KBM-7 (cell line): ENCODE results near the gene ALOXE3.

ENCODE experiments used
- DNase-seq: peaks from one replicate; pipeline ENCODE4 v3.0.0-alpha.2; 2015
- in situ Hi-C: fragments of 300-500 bp; cut with MboI; formaldehyde crosslinking; loops from 2 replicates; pipeline ENCODE4 v1.14.3; 2020; ENCODE audit warnings: low sequenced_read_pairs, low pct_unique_long_range_greater_than_20kb, mixed read lengths

ALOXE3 gene

DNA sequence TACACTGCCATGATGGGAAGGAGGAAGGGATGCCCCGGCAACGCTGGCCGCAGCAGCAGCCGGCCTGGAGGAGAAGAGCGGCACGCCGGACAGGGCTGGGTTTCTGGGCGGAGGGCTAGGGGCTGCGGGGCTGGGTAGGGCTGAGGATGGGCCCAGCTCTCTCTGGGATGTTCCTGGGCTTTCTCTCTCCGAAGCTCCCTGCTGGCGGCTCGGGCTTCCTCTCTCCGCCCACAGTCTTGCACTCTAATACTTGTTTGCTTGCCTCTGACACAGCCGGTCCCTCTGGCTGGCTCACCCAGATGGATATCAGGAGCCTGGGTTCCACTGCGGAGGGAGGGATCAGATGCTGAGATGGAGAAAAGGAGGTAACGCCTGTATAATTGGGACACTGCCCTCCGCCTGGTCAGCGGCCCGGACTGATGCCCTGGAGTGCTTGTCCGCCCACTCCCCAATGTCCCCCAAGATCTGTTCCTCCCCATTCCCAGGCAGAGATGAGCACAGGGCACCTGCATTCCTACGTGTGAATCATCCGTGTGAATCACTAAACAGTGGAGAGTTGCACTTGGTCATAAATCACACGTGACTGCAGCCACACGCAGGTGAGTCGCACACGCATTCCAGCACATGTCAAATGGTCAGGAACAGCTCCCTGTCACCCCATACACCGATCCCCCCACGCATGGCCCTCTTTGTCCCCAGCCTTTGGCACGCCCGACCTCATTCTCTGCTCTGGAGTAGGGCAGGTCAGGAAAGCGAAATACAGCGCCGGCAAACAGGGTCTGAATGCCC, at the start of gene ALOXE3:
ALOXE3 (minus strand) TSS at position 535 of the 789 bp plus-strand sequence; CDS start at position 11, 524 bp downstream.
- no peak for DNase-seq
- in situ Hi-C loops, result no loop called here

DNA sequence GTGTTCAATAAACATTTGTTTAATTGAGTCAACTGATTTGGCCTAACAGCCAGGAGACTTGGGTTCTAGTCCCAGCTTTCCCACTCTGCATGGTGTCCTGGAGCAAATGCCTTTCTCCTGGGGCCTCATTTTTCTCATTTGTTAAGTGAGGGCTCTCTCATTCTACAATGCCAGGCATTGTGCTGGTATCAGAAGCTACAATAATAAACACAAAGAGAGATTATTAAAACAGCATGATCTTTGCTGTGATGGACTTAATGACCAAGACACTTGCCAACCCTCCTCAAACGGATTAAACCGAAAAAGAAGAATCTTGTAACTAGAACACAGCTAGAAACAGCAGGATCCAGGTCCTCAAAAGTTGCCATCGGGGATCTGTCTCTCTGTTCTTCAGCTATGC, 49.2 kb upstream of the ALOXE3 start:
- in situ Hi-C loops, result no loop called here
- no peak for DNase-seq

DNA sequence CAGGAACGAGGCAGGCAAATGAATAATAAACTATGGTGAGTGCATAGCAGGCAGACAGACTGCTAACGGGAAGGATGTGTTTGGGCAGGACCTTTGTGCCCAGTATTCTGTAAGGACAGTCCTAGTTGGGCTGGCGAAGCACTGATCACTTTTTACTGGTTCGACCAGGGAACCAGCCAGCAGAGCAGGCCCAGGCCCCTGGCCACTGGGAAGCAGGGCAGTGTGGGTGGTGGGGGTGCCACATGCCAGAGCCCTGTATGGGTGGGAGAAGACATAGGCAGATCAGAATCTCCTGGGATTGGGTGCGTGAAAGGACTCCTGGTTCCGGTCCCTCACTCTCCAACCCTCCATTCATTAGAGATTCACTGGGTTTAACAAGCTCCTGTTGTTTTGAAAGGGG, 48.4 kb upstream of the ALOXE3 start:
- no peak for DNase-seq
- in situ Hi-C loops, result no loop called here

DNA sequence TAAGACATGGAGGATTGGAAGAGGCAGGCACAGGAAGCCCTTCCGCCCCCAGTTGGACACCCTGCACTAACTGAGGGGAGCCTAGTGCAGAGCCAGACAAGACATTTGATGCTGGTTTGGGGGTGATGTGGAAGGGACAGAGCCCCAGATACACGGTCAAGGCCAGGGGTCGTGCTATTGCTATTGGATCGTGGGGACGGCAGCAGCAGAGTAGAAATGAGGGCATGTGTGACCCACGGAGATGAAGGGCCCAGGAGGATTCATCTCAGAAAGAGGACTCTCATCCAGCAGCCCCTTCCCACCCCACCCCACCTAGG, 46.5 kb upstream of the ALOXE3 start:
- in situ Hi-C loops, result no loop called here
- no peak for DNase-seq

DNA sequence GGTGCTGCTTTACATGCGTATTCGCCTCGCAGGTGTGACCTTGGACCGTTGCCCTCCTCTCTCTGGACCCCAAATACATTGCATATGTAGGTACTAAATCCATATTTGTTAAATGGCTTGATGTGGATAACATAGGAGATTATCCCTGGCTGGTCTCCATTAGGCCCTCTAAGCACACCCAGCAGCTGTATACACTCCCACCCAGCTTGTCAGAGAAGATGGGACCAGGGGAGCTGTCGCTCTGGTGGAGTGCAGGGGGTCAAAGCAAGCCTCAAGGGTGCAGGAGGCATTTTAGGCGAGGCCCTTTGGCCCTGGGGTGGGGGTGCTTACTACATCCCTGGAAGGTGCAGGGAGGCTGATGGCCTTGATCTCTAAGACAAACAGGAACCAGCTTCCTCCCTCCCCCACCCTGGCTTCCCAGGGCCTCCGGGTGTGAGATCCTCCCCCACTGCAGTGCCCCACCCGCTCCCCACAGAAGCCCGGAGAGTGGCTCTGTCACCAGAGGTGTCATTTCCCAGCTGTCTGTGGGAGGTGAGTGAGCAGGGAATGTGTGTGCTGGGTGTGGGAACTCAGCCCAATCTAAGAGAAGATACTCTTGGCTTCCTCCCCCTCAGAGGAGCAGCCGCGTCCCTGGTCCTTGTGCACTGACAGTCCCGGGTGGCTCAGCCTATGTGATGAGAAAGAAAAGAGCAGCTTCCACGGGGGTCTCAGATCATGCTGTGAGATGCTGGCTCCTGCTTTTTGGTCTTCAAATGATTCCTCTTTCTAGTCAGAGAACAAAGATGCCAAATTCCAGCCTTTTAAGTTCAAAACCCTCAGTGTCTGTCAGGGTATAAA, 45.9 kb upstream of the ALOXE3 start:
- in situ Hi-C loops, result no loop called here
- DNase-seq, result peak; percentile 93

DNA sequence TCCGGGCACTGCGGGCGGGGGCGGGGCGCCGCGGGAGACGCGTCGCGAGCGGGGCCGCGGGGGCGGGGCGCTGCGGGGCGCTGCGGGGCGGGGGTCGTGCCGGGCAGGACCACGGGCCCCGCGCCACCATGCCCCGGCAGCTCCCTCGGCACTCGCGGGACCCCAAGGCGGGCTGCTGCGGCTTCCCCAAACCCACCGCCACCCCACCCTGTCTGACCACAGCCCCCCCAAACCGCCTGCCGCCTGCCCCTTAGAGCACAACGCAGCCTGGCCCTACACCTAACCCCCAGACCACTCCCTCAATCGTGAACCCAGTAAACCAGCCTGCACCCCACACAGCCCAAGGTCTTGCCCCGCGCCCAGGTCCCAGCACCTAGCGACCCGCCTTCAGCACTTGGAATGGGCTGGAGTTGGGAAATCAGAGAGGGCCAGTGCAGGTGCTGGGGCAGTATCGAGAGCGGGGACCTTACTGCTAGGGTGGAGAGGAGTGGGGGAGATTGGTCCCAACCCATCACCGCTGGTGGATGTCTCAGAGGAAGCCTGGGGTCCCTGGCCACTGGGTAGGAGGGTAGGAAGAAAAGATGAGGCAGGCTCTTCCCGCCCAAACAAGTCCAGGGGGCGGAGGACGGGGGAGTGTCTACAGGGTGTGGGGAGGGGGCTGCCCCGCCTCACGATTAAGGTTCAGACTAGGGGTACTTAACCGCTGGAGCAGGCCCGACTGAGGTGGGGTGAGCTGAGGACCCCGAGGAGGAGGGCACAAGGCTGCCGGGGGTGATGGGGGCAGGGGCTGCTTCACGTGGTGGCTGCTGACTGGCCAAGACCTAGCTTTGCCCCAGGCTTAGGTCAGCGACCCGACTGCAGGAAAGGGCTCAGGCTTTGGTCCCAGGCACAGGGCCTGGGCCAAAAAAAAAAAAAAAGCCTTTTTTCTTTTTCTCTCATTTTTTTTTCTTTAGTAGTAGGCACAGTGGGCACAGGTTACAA, 45.0 kb upstream of the ALOXE3 start:
- in situ Hi-C loops, result no loop called here
- no peak for DNase-seq

DNA sequence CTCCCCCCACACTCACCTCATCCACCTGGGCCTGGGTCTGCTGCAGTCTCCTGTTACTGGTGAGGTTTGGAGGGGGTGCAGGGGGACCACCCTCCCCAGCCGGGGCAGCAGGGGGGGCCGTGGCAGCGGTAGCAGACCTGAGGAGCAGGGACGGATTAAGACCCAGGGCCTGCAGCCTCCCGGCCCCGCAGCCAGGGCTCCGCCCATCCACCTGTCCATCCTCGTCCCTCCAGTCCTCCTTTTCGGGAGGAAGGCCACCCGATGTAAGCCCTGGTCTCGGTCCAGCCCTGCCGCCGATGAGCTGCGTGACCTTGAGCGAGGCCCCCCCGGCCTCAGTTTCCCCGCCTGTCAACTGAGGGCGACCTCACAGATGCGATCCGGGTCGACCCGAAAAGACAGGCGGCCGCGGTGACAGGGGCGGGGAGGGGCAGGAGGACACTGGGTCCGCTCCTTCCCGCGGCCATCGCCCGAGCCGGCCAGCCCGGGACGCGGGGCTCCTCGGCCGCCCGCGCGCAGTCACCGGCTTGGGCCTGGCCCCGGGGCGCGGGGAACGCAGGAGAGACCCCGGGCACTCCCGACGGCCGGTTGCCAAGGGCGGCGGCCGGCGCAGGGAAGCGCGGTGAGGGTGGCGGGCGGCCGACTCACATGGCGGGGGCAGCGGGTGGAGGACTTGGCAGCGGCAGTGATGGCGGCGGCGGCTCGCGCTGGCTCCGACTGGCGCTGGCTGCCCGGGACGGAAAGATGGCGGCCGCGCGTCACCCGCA, 44.1 kb upstream of the ALOXE3 start, which contains the start of gene VAMP2:
VAMP2 (minus strand) TSS at position 716 of the 764 bp plus-strand sequence; CDS start at position 647, 69 bp downstream.
- no peak for DNase-seq
- in situ Hi-C loops, result no loop called here

DNA sequence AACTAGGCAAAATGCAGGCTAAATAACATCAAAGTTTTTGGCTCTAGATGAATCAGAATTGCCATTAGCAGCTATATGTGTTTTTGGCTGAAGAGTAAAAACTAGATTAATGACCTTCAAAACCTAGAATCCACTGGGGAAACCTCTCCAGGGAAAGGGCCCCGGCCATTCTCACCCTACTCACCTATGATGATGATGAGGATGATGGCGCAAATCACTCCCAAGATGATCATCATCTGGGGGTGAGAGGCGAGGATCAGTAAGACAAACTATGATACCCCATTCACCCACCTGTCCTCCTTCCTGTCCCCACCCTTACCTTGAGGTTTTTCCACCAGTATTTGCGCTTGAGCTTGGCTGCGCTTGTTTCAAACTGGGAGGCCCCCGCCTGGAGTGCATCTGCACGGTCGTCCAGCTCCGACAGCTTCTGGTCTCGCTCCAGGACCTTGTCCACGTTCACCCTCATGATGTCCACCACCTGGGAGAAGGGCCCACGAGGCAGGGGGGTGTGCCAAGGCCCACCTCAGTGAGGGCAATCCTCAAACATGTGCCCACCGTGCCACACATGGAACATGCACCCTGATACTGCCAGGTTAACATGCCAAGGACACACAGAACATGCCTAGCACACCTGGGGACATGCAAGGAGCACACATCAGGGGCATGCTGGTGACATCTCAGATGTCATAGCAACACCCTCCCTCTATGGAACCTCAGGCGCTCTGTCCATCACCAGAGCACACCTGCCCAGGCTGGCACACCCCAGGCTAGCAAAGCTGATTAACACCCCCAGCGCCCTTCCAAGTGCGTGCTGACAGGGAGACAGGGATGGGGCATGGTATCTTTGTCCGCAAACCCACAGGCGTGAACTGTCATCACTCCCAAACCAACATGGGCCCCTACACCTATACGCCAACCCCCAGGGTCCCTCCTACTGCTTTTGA, 43.2 kb upstream of the ALOXE3 start:
- DNase-seq, result no peak
- in situ Hi-C loops, result no loop called here

DNA sequence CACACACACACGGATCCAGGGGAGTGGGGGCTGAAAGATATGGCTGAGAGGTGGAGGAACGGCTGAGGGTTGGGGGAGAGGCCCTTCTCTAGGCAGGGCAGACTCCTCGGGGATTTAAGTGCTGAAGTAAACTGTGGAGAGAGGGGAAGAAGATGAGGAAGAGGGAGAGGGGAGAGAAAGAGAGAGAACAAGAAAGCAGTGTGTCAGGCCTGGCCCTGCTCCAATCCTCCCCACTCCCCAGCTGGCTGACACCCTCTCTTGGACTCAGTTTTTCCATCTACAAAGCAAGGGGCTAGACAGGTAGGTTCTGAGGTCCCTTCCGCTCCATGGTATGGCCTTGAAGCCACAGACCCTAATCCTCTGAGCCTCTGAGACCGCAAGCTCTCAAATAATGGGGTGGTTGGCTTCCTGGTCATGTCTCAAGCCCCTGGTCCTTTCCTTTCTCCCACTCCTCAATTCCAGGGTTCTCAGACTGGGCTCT, 42.5 kb upstream of the ALOXE3 start:
- in situ Hi-C loops, result no loop called here
- DNase-seq, result no peak

DNA sequence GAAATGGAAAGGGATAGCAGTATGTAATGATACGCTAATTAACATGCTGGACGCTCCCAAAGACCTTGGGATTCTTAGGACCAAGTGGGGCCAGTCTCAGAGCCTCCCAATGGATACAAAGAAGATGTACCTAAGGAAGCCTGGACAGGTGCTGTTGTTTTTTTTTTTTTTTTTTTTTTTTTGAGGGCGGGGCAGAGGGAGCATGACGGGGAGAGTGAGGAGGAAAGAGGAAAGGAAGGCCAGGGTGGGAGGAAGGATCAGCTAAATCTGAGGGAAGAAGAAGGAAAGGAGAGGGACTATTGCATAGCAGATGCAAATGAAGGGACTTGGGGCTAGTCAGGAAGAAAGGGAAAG, 41.9 kb upstream of the ALOXE3 start:
- in situ Hi-C loops, result no loop called here
- DNase-seq, result no peak

DNA sequence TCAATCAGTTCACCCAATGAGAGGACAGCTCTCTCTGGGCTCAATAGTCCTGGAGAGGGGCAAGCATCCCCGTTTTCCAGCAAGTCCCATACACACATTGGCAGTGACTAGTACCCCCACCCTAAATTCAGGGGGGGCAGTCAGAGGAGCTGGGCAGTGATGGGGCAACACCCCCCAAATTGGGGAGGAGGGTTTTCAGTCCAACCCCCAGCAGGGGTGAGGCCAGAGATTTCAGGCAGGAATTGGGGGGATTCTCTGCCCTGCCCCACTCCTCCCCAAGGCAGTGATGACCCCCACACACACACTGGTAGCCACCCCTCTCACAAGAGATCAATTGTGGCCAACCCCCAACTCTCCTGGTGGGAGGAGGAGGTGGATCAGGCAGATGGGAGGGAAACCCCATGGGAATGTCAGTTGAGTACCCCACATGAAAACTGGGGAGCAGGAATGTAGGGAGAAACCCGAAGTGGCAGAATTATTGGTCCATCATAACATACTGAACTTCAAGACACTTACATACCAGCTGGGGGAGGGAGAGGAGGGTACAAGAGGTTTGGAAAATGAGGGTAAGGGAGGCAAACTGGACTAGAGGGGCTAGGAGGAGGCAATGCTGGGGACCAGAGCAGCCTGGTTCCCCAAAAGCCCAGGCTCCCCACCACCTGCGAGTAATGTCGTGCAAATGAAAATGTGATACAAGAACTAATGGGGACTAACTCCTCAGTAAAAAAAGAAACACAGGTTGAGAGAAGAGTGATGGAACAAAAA, 41.3 kb upstream of the ALOXE3 start:
- in situ Hi-C loops, result no loop called here
- DNase-seq, result no peak

DNA sequence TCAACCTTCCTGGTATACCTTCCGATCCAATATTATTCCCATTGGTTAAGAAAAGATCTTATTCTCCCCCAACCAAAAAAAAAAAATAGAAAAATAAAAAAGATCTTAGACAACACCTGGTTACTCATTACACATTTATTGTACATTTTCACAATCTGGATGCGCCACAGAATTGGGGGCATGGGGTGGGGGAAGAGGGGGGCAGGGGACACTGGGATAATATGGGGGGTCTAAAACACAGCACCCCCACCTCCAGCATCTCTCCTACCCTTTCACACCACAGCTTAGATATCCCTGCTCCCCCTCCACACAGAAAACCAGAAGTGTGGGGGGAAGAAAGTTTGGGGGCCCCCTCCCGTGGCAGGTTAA, 40.7 kb upstream of the ALOXE3 start:
- in situ Hi-C loops, result no loop called here
- DNase-seq, result no peak

DNA sequence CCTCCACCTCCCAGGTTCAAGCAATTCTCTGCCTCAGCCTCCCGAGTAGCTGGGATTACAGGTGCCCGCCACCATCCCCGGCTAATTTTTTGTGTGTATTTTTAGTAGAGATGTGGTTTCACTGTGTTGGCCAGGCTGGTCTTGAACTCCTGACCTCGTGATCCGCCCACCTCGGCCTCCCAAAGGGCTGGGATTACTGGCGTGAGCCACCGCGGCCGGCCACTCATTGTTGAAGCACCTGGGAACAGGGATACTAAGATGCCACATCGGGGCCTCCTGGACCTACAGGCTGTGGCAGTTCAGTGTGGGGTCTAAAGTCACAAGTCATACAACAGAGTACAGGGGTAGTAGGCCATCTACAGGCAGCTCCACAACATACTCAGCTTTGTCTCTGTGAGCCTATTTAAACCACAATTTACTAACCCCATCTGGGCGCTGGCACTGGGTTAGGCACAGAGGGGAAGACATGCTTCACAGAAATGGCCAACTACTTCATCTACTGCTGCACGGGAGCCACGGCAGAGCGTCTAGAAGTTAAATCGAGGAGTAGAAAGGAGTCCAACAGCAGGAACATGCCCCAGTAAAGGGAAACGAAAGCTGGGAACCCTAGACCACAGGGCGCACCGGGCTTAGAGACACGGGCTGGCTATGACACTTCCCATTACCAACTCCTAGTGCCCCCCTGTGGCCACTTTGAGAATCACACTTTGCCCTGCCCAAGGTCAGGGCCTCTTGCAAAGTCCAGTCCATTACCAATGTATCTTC, 40.1 kb upstream of the ALOXE3 start:
- in situ Hi-C loops, result no loop called here
- DNase-seq, result peak; percentile 90

DNA sequence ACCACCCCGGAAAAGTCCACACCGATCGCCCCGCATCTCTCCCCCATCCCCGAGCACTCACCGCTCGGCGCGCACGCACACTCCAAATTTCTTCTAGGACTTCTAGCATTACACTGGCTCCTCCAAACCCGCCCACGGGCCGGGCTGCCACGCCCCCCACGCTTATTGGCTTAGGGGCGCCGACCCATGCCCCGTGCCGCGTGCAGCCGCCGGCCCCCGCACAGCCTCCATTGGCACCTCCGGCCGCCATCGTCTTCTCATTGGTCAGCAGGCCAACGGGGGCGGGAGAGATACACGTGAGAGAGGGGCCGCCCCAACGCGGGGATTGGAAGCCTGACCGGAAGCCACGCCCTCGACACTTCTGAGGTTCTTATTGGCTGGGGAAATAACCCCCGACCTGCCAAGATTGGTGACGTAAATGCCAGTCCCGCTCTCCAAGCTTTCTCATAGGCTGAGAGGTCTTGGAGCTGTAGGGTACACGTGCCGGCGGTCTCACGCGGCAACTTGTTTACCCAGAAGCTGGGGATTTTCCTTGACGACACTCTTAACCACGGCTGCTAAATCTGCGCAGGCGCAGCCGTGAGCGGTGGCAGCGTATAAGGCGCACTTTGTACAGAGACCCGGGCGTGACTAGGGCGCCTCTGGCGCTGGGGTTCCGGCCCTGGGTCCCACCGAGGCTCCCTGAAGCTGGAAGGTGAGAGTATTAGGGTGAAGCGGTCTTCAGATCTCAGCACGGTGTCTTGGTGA, 38.1 kb upstream of the ALOXE3 start:
- in situ Hi-C loops, result no loop called here
- DNase-seq, result peak; percentile 100

DNA sequence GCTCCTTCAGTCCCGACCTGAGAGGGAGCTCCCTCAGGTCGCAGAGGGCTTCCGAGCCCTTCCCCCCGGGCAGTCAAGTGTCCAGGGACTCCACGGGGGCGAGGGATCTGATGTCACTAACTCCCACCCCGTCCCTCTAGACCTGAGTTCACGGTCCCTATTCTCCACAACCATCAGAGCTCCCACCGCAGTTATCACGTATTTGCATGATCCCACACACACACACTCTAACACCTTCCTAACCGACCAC, 37.6 kb upstream of the ALOXE3 start:
- in situ Hi-C loops, result no loop called here
- no peak for DNase-seq
